ENCODE results near the gene ITPR2.

The ITPR2 gene

DNA sequence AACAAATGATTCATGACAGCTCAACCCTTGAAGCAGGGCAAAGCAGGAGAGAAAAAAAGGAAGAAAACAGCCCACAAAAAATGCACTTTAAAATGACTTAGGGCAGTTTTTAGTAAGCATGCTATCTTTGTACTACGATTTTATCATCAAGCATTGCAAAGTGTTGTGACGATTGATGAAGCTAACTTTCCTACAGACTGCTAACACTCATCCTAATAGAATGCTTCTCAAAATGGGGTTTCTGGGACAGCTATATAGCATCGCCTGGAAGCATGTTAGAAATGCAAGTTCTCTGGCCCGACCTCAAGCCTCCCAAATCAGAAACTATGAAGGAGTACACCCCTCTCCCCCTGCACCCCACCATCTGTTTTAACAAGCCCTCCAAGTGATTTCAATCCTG is 381.2 kb downstream of the ITPR2 start:
- Histone ChIP-seq H3K27ac (replicated peaks) (no peak overlapping the region), H3K27me3 (ENCODE audit: insufficient read depth, poor library complexity, severe bottlenecking) (no peaks in the 10 kb centered on the region), H3K4me3 (replicated peaks; ENCODE audit: insufficient read depth, low read length) (no peak overlapping the region)
- DNase-seq (ENCODE audit: low read depth in 1 of 2, low spot score in 1 of 2) = no peak
- TF ChIP-seq POLR2AphosphoS5 (IDR thresholded peaks at IDR 0.05; ENCODE audit: low read depth) (no peak), SPI1 (IDR thresholded peaks at IDR 0.05; ENCODE audit: borderline replicate concordance, low read depth) (no peak), GABPA (IDR thresholded peaks at IDR 0.05; ENCODE audit: low read depth) (no peak)
- TF ChIP-seq, protein P1, sequence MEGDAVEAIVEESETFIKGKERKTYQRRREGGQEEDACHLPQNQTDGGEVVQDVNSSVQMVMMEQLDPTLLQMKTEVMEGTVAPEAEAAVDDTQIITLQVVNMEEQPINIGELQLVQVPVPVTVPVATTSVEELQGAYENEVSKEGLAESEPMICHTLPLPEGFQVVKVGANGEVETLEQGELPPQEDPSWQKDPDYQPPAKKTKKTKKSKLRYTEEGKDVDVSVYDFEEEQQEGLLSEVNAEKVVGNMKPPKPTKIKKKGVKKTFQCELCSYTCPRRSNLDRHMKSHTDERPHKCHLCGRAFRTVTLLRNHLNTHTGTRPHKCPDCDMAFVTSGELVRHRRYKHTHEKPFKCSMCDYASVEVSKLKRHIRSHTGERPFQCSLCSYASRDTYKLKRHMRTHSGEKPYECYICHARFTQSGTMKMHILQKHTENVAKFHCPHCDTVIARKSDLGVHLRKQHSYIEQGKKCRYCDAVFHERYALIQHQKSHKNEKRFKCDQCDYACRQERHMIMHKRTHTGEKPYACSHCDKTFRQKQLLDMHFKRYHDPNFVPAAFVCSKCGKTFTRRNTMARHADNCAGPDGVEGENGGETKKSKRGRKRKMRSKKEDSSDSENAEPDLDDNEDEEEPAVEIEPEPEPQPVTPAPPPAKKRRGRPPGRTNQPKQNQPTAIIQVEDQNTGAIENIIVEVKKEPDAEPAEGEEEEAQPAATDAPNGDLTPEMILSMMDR (IDR thresholded peaks at IDR 0.05; ENCODE audit: insufficient read depth, low read length) = no peak
- TF ChIP-seq, protein P2, sequence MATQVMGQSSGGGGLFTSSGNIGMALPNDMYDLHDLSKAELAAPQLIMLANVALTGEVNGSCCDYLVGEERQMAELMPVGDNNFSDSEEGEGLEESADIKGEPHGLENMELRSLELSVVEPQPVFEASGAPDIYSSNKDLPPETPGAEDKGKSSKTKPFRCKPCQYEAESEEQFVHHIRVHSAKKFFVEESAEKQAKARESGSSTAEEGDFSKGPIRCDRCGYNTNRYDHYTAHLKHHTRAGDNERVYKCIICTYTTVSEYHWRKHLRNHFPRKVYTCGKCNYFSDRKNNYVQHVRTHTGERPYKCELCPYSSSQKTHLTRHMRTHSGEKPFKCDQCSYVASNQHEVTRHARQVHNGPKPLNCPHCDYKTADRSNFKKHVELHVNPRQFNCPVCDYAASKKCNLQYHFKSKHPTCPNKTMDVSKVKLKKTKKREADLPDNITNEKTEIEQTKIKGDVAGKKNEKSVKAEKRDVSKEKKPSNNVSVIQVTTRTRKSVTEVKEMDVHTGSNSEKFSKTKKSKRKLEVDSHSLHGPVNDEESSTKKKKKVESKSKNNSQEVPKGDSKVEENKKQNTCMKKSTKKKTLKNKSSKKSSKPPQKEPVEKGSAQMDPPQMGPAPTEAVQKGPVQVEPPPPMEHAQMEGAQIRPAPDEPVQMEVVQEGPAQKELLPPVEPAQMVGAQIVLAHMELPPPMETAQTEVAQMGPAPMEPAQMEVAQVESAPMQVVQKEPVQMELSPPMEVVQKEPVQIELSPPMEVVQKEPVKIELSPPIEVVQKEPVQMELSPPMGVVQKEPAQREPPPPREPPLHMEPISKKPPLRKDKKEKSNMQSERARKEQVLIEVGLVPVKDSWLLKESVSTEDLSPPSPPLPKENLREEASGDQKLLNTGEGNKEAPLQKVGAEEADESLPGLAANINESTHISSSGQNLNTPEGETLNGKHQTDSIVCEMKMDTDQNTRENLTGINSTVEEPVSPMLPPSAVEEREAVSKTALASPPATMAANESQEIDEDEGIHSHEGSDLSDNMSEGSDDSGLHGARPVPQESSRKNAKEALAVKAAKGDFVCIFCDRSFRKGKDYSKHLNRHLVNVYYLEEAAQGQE (IDR thresholded peaks at IDR 0.05; ENCODE audit: insufficient replicate concordance, low read depth) = no peak

DNA sequence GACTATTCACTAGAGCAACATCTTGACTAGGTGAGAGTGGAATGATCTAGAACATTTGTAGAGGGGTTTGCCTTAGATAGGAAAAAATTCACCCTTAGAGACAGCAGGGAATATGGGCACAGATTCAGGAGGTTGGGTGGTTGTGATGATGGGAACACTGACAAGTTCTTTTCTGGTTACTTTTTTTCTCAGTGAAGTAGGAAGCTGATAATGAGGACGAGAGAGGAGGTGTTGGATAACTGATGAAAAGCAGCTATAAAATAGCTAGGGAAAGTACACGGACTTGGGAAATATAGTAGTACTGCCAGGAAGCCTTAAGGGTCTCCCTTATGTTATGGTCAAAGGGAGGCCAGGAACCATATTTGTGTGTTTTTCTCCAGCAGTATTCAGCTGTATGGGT is 387.1 kb downstream of the ITPR2 start:
- Histone ChIP-seq H3K27me3 (ENCODE audit: insufficient read depth, poor library complexity, severe bottlenecking) (no peaks in the 10 kb centered on the region), H3K27ac (replicated peaks) (no peak overlapping the region), H3K4me3 (replicated peaks; ENCODE audit: insufficient read depth, low read length) (no peak overlapping the region)
- no peak for DNase-seq (ENCODE audit: low read depth in 1 of 2, low spot score in 1 of 2)
- no peak for TF ChIP-seq GABPA (IDR thresholded peaks at IDR 0.05; ENCODE audit: low read depth)
- TF ChIP-seq, protein P1 (IDR thresholded peaks at IDR 0.05; ENCODE audit: insufficient read depth, low read length) = no peak
- TF ChIP-seq, protein P2 (IDR thresholded peaks at IDR 0.05; ENCODE audit: insufficient replicate concordance, low read depth) = no peak
- TF ChIP-seq POLR2AphosphoS5 (IDR thresholded peaks at IDR 0.05; ENCODE audit: low read depth) = no peak
- no peak for TF ChIP-seq SPI1 (IDR thresholded peaks at IDR 0.05; ENCODE audit: borderline replicate concordance, low read depth)

DNA sequence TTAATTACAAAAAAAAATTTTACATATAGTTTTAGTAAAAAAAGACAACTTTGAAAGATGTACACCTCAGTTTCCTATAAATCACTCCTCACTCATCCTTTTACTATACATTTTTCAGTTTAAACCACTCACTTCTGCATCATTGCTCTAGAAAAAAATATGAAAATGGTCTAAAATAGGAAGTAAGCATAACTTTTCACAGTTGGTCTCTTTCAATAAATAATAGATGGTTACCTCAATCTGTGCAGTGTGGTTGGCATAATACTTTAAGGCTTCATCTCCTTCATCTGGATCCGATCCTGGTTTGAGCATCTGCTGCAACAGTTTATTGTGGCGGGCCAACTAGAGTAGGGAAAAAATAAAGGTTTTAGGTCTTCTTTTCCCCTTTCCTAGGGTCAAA is 389.7 kb downstream of the ITPR2 start:
- no peak for DNase-seq (ENCODE audit: low read depth in 1 of 2, low spot score in 1 of 2)
- Histone ChIP-seq H3K4me3 (replicated peaks; ENCODE audit: insufficient read depth, low read length) (no peak overlapping the region), H3K27ac (replicated peaks) (no peak overlapping the region), H3K27me3 (ENCODE audit: insufficient read depth, poor library complexity, severe bottlenecking) (no peaks in the 10 kb centered on the region)
- TF ChIP-seq POLR2AphosphoS5 (IDR thresholded peaks at IDR 0.05; ENCODE audit: low read depth) = no peak
- TF ChIP-seq, protein P2 (IDR thresholded peaks at IDR 0.05; ENCODE audit: insufficient replicate concordance, low read depth) = no peak
- no peak for TF ChIP-seq GABPA (IDR thresholded peaks at IDR 0.05; ENCODE audit: low read depth)
- TF ChIP-seq, protein P1 (IDR thresholded peaks at IDR 0.05; ENCODE audit: insufficient read depth, low read length) = no peak
- TF ChIP-seq SPI1 (IDR thresholded peaks at IDR 0.05; ENCODE audit: borderline replicate concordance, low read depth) = no peak

Data from HL-60 (cell line).